HEK293 (cell line): ENCODE measurements around the gene RNF169.

Source experiments
- CTCF ChIP-seq: fragments of 450-650 bp; formaldehyde crosslinking; IDR thresholded peaks from 2 replicates; pipeline ENCODE4 v1.5.1; 2016; ENCODE audit warnings: missing biosample characterization, missing genetic modification characterization
- SETDB1 ChIP-seq: IDR thresholded peaks from one replicate; pipeline ENCODE4 v1.6.1; 2017; ENCODE audit warnings: mild to moderate bottlenecking, low read length, moderate library complexity, mixed read lengths; ENCODE audit not compliant: insufficient read length
- ZFP3 ChIP-seq: fragments of 450-650 bp; formaldehyde crosslinking; IDR thresholded peaks from 2 replicates; pipeline ENCODE4 v1.5.1; 2016; ENCODE audit warnings: low read depth, missing biosample characterization, missing genetic modification characterization

- TF ChIP-seq ZFP3 (no peak), CTCF (tag by site-specific recombination) (no peak), SETDB1 (no peak)
Observed at GRCh38 chr11:74877132-74877531, 128.5 kb downstream of the RNF169 start.
